ENCODE data around the gene FYB1. TPM values are rescaled to one million over a fixed set of nuclear protein-coding genes. Genes with fewer than 3 reads are reported as not detected.

FYB1 gene
- total RNA-seq: 10 to 100 TPM; 71.3 to 74.1 TPM

GRCh38 chr5:39219437-39219836 lies at the start of gene FYB1:
TSS of gene FYB1 (minus strand) at chr5:39219563. CDS start at chr5:39202960, 16,603 bp downstream.
- no peak within 1 kb of the TSS for H3K27ac Mint-ChIP-seq
- H3K36me3 Mint-ChIP-seq: no peaks in the 10 kb centered on the region
- no peaks in the 10 kb centered on the region for H3K27me3 Mint-ChIP-seq
- DNase-seq: no peak
- peaks cover 53% of the 10 kb centered on the region for H3K4me1 Mint-ChIP-seq
- H3K9me3 Mint-ChIP-seq: no peaks in the 10 kb centered on the region
- no peak within 1 kb of the TSS for H3K4me3 Mint-ChIP-seq

- Mint-ChIP-seq H3K4me3 (no peak overlapping the region), H3K27me3 (no peaks in the 10 kb centered on the region), H3K36me3 (no peaks in the 10 kb centered on the region), H3K9me3 (no peaks in the 10 kb centered on the region), H3K4me1 (peaks cover 17% of the 10 kb centered on the region), H3K27ac (no peak overlapping the region)
- DNase-seq: no peak
Measured at GRCh38 chr5:39267186-39267585, 47.8 kb upstream of the FYB1 start.

DNA sequence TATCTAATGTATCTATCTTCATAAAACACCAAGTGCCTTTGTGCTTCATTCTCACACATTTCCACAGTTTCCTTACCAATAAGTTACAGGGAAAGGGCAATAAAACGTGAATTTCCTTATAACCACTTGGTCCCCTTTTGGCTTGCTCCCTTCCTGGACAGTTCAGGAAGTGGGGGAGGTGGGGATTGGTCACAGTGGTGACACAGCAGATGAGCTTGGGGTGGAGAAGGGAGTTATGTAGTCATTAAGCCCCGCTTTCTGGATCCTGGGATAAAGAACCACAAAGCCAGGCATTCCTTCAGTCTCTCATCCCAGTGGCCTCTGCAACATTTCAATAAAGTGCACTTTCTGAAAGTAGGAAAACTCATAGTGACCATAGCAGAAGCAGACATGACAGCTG lies 47.1 kb upstream of the FYB1 start:
- Mint-ChIP-seq H3K36me3 (no peaks in the 10 kb centered on the region), H3K4me3 (no peak overlapping the region), H3K4me1 (peaks cover 11% of the 10 kb centered on the region), H3K9me3 (no peaks in the 10 kb centered on the region), H3K27me3 (no peaks in the 10 kb centered on the region), H3K27ac (no peak overlapping the region)
- DNase-seq: no peak

DNA sequence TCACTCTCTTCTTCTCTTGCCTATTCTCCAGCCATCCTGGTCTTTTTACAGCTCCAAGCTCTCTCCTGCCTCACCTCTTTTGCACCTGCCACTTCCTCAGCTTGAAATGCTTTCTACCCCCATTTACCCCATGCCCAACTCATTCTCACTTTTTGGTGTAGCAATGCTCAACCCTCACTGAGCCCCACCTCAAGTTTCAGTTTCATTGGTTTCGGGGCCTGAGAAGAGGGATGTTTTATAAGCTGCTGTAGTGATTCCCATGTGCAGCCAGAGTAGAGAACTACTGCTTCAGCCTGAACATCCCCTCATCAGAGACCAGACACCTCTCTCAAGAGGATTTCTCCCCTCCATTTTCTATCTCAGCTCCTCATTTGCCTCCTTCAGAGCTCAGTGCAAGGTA lies 45.2 kb upstream of the FYB1 start:
- H3K27ac Mint-ChIP-seq: peak overlapping the region; percentile 2
- H3K36me3 Mint-ChIP-seq: no peaks in the 10 kb centered on the region
- H3K27me3 Mint-ChIP-seq: no peaks in the 10 kb centered on the region
- peak; percentile 11 for DNase-seq
- no peak overlapping the region for H3K4me3 Mint-ChIP-seq
- H3K9me3 Mint-ChIP-seq: no peaks in the 10 kb centered on the region
- H3K4me1 Mint-ChIP-seq: peaks cover 6% of the 10 kb centered on the region

DNA sequence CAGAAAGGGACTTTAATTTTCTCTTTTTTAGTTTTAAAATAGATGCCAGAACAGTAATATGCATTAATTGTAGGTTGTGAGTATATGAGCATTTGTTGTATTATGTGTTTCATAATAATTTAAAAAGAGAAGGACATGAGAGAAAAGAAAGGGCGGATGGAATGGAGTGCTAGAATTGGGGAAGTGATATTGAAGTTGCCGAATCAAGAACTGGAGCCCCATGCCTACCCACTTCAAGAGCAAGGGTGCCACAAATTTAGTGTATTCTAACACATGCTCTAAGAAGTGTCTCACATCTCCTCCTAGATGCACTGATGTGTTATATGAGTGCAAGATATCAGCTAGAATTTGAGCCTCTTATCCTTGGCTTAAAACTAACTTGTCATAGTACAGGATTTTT lies 43.6 kb upstream of the FYB1 start:
- Mint-ChIP-seq H3K9me3 (no peaks in the 10 kb centered on the region), H3K4me1 (peaks cover 6% of the 10 kb centered on the region), H3K27me3 (no peaks in the 10 kb centered on the region)

DNA sequence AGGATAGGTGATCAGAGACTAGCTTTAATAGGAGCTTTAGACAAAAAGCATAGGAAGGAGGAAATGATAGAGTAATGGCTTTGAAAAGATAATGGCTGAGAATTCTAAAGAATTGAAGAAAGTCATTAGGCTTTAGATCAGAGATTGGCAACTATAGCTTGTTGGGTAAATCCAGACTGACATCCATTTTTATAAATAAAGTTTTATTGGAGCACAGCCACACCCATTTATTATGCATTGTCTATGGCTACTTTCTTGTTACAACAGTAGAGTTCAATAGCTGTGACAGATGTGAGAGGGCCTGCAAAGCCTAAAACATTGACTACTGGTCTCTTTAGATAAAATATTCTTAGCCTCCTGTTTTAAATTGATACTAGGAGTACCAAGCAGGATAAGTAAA lies 40.7 kb upstream of the FYB1 start:
- Mint-ChIP-seq H3K27ac (no peak overlapping the region), H3K27me3 (no peaks in the 10 kb centered on the region), H3K9me3 (no peaks in the 10 kb centered on the region), H3K4me3 (no peak overlapping the region), H3K4me1 (peaks cover 18% of the 10 kb centered on the region), H3K36me3 (no peaks in the 10 kb centered on the region)
- DNase-seq: no peak

More for the DNA sequence above, 43.6 kb upstream of the FYB1 start:
- Mint-ChIP-seq H3K27ac (no peak overlapping the region), H3K36me3 (no peaks in the 10 kb centered on the region), H3K4me3 (no peak overlapping the region)
- no peak for DNase-seq

DNA sequence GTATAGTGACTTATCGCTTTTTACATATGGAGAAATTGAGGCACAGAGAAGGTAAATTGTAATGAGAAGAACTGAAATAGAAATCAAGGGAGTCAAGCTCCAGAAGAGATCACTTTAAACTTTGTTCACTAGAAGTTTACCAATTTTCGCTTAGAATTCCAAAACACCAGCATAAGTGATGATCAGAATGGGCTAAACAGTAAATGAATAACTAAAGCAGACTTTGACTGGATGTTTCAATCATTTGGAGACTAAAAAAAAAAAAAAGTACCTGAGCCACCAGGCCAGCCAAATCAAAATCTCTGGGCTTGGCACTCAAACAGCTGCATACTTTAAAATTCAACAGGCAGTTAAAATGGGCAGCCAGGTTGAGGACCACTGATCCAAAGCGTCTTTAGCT lies 38.2 kb upstream of the FYB1 start:
- DNase-seq: no peak
- H3K27ac Mint-ChIP-seq: no peak overlapping the region
- peaks cover 13% of the 10 kb centered on the region for H3K4me1 Mint-ChIP-seq
- no peaks in the 10 kb centered on the region for H3K36me3 Mint-ChIP-seq
- no peak overlapping the region for H3K4me3 Mint-ChIP-seq
- H3K27me3 Mint-ChIP-seq: no peaks in the 10 kb centered on the region
- no peaks in the 10 kb centered on the region for H3K9me3 Mint-ChIP-seq

GRCh38 chr5:39256477-39257235 lies 37.3 kb upstream of the FYB1 start:
- no peaks in the 10 kb centered on the region for H3K9me3 Mint-ChIP-seq
- H3K4me3 Mint-ChIP-seq: no peak overlapping the region
- DNase-seq: no peak
- H3K36me3 Mint-ChIP-seq: no peaks in the 10 kb centered on the region
- peak overlapping the region; percentile 2 for H3K27ac Mint-ChIP-seq
- no peaks in the 10 kb centered on the region for H3K27me3 Mint-ChIP-seq
- peaks cover 13% of the 10 kb centered on the region for H3K4me1 Mint-ChIP-seq

- H3K27me3 Mint-ChIP-seq: no peaks in the 10 kb centered on the region
- H3K9me3 Mint-ChIP-seq: no peaks in the 10 kb centered on the region
- DNase-seq: no peak
- H3K4me3 Mint-ChIP-seq: no peak overlapping the region
- no peaks in the 10 kb centered on the region for H3K36me3 Mint-ChIP-seq
- H3K27ac Mint-ChIP-seq: no peak overlapping the region
- H3K4me1 Mint-ChIP-seq: peaks cover 13% of the 10 kb centered on the region
Measured at GRCh38 chr5:39255406-39255805, 36.0 kb upstream of the FYB1 start.

GRCh38 chr5:39254671-39255070 lies 35.3 kb upstream of the FYB1 start:
- Mint-ChIP-seq H3K4me3 (no peak overlapping the region), H3K36me3 (peaks cover 2% of the 10 kb centered on the region), H3K9me3 (peaks cover 2% of the 10 kb centered on the region), H3K4me1 (peaks cover 13% of the 10 kb centered on the region), H3K27me3 (no peaks in the 10 kb centered on the region), H3K27ac (no peak overlapping the region)
- no peak for DNase-seq

- no peak overlapping the region for H3K4me3 Mint-ChIP-seq
Measured at GRCh38 chr5:39253196-39253595, 33.8 kb upstream of the FYB1 start.

DNA sequence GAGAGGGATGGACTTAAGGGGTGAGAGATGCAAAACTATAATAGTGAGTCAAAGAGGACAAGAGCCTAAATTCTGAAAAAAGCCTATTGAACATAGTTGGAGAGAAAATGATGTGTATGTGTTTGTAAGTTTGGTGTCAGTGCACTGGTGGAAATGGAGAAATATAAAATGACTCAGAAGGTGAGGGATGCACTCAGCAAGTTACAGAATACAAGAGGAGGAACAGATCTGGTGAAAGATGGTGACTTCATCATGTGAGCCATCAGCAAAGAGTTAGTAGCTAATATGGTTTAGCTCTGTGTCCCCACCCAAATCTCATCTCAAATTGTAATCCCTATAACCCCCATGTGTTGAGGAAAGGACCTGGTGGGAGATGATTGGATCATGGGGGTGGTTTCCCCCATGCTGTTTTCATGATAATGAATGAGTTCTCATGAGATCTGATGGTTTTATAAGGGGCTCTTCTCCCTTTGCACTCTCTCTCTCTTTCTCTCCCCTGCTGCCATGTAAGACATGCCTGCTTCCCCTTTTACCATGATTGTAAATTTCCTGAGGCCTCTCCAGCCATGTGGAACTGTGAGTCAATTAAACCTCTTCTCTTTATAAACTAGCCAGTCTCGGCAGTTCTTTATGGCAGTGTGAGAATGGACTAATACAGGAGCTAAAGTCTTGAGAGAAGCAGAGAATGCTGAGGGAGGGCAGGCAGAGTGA lies 30.4 kb upstream of the FYB1 start:
- Mint-ChIP-seq H3K4me3 (no peak overlapping the region), H3K27ac (no peak overlapping the region), H3K36me3 (peaks cover 2% of the 10 kb centered on the region), H3K27me3 (peaks cover 3% of the 10 kb centered on the region), H3K9me3 (peaks cover 3% of the 10 kb centered on the region), H3K4me1 (no peaks in the 10 kb centered on the region)
- no peak for DNase-seq

More at GRCh38 chr5:39253196-39253595, 33.8 kb upstream of the FYB1 start:
- Mint-ChIP-seq H3K9me3 (peaks cover 2% of the 10 kb centered on the region), H3K4me1 (peaks cover 13% of the 10 kb centered on the region), H3K27ac (no peak overlapping the region), H3K27me3 (peaks cover under 1% of the 10 kb centered on the region), H3K36me3 (peaks cover 2% of the 10 kb centered on the region)
- DNase-seq: no peak

- H3K4me3 Mint-ChIP-seq: no peak overlapping the region
- no peaks in the 10 kb centered on the region for H3K4me1 Mint-ChIP-seq
- no peak overlapping the region for H3K27ac Mint-ChIP-seq
- peaks cover 3% of the 10 kb centered on the region for H3K27me3 Mint-ChIP-seq
- H3K9me3 Mint-ChIP-seq: peaks cover 3% of the 10 kb centered on the region
- peaks cover 2% of the 10 kb centered on the region for H3K36me3 Mint-ChIP-seq
- DNase-seq: no peak
Measured at GRCh38 chr5:39249069-39249468, 29.7 kb upstream of the FYB1 start.

DNA sequence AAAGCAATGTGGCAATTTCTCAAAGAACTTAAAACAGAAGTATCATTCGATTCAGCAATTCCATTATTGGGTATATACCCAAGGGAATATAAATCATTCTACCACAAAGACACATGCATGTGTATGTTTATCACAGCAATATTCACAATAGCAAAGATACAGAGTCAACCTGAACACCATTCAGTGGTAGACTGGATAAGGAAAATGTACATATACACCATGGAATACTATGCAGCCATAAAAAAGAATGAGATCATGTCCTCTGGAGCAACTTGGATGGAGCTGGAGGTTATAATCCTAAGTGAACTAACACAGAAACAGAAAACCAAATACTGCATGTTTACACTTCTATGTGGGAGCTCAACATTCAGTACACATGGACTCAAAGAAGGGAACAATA lies 21.4 kb upstream of the FYB1 start:
- no peaks in the 10 kb centered on the region for H3K36me3 Mint-ChIP-seq
- H3K4me3 Mint-ChIP-seq: no peak overlapping the region
- no peak overlapping the region for H3K27ac Mint-ChIP-seq
- DNase-seq: no peak
- no peaks in the 10 kb centered on the region for H3K4me1 Mint-ChIP-seq
- peaks cover 10% of the 10 kb centered on the region for H3K9me3 Mint-ChIP-seq
- H3K27me3 Mint-ChIP-seq: no peaks in the 10 kb centered on the region

DNA sequence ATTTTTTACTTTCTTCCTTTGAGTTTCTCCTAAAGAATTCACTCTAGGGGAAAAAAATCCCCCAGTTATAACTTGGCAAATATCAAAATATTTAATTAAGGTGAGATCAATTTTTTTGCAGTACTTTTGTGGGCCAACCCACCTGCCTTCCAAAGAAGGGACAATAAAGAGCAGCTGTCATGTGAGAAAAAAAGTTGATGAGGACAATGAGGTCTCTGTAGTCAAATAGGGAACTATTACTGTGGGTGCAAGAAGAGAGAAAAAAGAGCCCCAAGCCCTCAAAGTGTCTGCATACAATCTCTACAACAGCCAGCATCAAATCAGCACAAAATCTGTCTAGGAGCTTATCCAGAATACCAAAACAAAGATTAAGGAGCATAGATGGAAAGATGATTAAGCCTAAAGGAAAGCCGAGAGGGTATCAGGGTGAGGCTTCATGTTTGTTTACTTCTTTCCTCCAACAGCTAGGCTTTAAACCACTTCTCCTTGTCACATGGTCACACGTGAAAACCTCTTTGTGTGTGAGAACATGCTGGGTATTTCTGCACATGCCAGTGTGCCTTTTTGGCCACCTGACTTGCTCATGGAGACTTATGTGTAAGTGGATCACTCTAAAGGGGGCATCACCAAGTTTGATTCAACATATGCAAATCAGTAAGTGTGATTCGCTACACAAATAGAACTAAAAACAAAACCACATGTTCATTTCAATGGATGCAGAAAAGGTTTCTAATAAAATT lies 19.2 kb upstream of the FYB1 start:
- Mint-ChIP-seq H3K27me3 (no peaks in the 10 kb centered on the region), H3K4me3 (no peak overlapping the region), H3K27ac (no peak overlapping the region), H3K9me3 (peaks cover 10% of the 10 kb centered on the region), H3K4me1 (no peaks in the 10 kb centered on the region), H3K36me3 (no peaks in the 10 kb centered on the region)
- DNase-seq: no peak

Measured in activated naive CD8-positive, alpha-beta T cell treated with anti-CD3 and anti-CD28 coated beads for 36 hours (primary cell).